A673 (cell line): ENCODE measurements around the gene GRIK4. TPM values are rescaled to one million over a fixed set of nuclear protein-coding genes. Genes with fewer than 3 reads are reported as not detected.

Source experiments
- BruUV-seq: library from RNA; stranded (reverse); fragments of 400-500 nt; replicated peaks from 2 replicates; lab custom pipeline; 2021; lab: Mats Ljungman, UMichigan
- CTCF ChIA-PET: fragments of 300-600 bp; sonication (Branson Sonifier 250); formaldehyde crosslinking; loops from one replicate; lab custom pipeline; 2022; ENCODE audit warnings: antibody characterized with exemption; lab: Charles Lee
- POLR2A ChIA-PET: fragments of 300-600 bp; sonication (Branson Sonifier 250); formaldehyde crosslinking; loops from one replicate; lab custom pipeline; 2022; ENCODE audit warnings: antibody characterized with exemption; ENCODE audit not compliant: low non-redundant PET; lab: Charles Lee
- DNase-seq: peaks from one replicate; pipeline ENCODE4 v3.0.0-alpha.2; 2015; ENCODE audit warnings: low spot score
- H3K27ac ChIP-seq: fragments of 200-600 bp; sonication (generic); 2 replicates; pipeline ENCODE4 v1.5.1; 2016; ENCODE audit warnings: mixed run types, low read depth, mild to moderate bottlenecking, mixed read lengths, antibody characterized with exemption, low read length; ENCODE audit not compliant: poor library complexity, severe bottlenecking
- H3K27me3 ChIP-seq: fragments of 200-600 bp; sonication (generic); replicated peaks from 2 replicates; pipeline ENCODE4 v1.6.1; 2017; ENCODE audit warnings: mixed run types, low read depth, mild to moderate bottlenecking, mixed read lengths, antibody characterized with exemption, low read length; ENCODE audit not compliant: insufficient read depth, poor library complexity
- H3K36me3 ChIP-seq: fragments of 200-600 bp; sonication (generic); 2 replicates; pipeline ENCODE4 v1.6.1; 2016; ENCODE audit warnings: mixed run types, mild to moderate bottlenecking, mixed read lengths, antibody characterized with exemption, low read length; ENCODE audit not compliant: insufficient read depth, poor library complexity, severe bottlenecking
- H3K4me1 ChIP-seq: fragments of 200-600 bp; sonication (generic); 2 replicates; pipeline ENCODE4 v1.6.1; 2017; ENCODE audit warnings: mixed run types, mild to moderate bottlenecking, mixed read lengths, antibody characterized with exemption, low read length; ENCODE audit not compliant: insufficient read depth, poor library complexity, severe bottlenecking
- H3K4me3 ChIP-seq: fragments of 200-600 bp; sonication (generic); 2 replicates; pipeline ENCODE4 v1.5.1; 2016; ENCODE audit warnings: low read depth, mixed run types, mild to moderate bottlenecking, mixed read lengths, low read length; ENCODE audit not compliant: poor library complexity, severe bottlenecking
- H3K9me3 ChIP-seq: fragments of 200-600 bp; sonication (generic); 2 replicates; pipeline ENCODE4 v1.6.1; 2016; ENCODE audit warnings: mixed run types, low read depth, mild to moderate bottlenecking, mixed read lengths, antibody characterized with exemption, low read length; ENCODE audit not compliant: poor library complexity, severe bottlenecking
- CTCF ChIP-seq: fragments of 300-800, 200-600 bp; sonication (generic); conservative IDR thresholded peaks from 2 replicates; pipeline ENCODE4 v1.5.1; 2017; ENCODE audit warnings: low read depth, mild to moderate bottlenecking, antibody characterized with exemption, low read length, moderate library complexity, mixed read lengths
- EZH2 ChIP-seq: fragments of 200-600 bp; sonication (generic); IDR thresholded peaks from 2 replicates; pipeline ENCODE4 v1.6.1; 2017; ENCODE audit warnings: borderline replicate concordance, low read depth, mild to moderate bottlenecking, mixed read lengths, antibody characterized with exemption, low read length; ENCODE audit not compliant: poor library complexity, severe bottlenecking
- intact Hi-C: fragments of 100-400 bp; cut with micrococcal nuclease; formaldehyde crosslinking; loops from one replicate; pipeline ENCODE4 v1.10.0; 2022; ENCODE audit not compliant: unreplicated experiment
- total RNA-seq: library from RNA; stranded (reverse); gene quantifications from 2 replicates; pipeline ENCODE4 v1.2.3, GENCODE V29; 2021

GRIK4 gene
- total RNA-seq, 1 experiment from 2014 or later = not detected

- Histone ChIP-seq H3K4me1 (no peaks in the 10 kb centered on the region), H3K27me3 (no peaks in the 10 kb centered on the region), H3K27ac (no peak overlapping the region), H3K36me3 (peaks cover 30% of the 10 kb centered on the region), H3K4me3 (no peak overlapping the region), H3K9me3 (no peaks in the 10 kb centered on the region)
- no peak for DNase-seq
- BruUV-seq = no TSS peak
- TF ChIP-seq EZH2 (no peak), CTCF (no peak)
- ChIA-PET POLR2A (no interaction called here), CTCF (no interaction called here)
- intact Hi-C loops = no loop called here
Observed at GRCh38 chr11:120486138-120486537, 25.4 kb upstream of the GRIK4 start.

GRCh38 chr11:120489799-120490198, 21.7 kb upstream of the GRIK4 start:
- no peaks in the 10 kb centered on the region for H3K4me1 ChIP-seq
- ChIA-PET POLR2A (no interaction called here), CTCF (no interaction called here)
- BruUV-seq = no TSS peak
- no peak for TF ChIP-seq CTCF
- TF ChIP-seq EZH2 = no peak
- H3K27me3 ChIP-seq = no peaks in the 10 kb centered on the region
- intact Hi-C loops = no loop called here
- no peak overlapping the region for H3K27ac ChIP-seq
- no peak for DNase-seq
- no peaks in the 10 kb centered on the region for H3K9me3 ChIP-seq
- H3K4me3 ChIP-seq = no peak overlapping the region
- H3K36me3 ChIP-seq = peaks cover 12% of the 10 kb centered on the region

- intact Hi-C loops = no loop called here
- Histone ChIP-seq H3K36me3 (no peaks in the 10 kb centered on the region), H3K4me1 (no peaks in the 10 kb centered on the region), H3K27me3 (no peaks in the 10 kb centered on the region), H3K4me3 (no peak overlapping the region), H3K27ac (no peak overlapping the region), H3K9me3 (no peaks in the 10 kb centered on the region)
- BruUV-seq = no TSS peak
- TF ChIP-seq EZH2 (no peak), CTCF (no peak)
- CTCF ChIA-PET = no interaction called here
- POLR2A ChIA-PET = no interaction called here
- DNase-seq = no peak
Observed at GRCh38 chr11:120492486-120492885, 19.1 kb upstream of the GRIK4 start.
